HEK293T (cell line): ENCODE results near the gene ZNF791.

Experiments used
- FOXA1 ChIP-seq: fragments of 450-650 bp; IDR thresholded peaks from 2 replicates; pipeline ENCODE4 v1.6.1; 2016; ENCODE audit warnings: mild to moderate bottlenecking
- FOXK2 ChIP-seq: fragments of 450-650 bp; IDR thresholded peaks from 2 replicates; pipeline ENCODE4 v1.6.1; 2016; ENCODE audit warnings: mild to moderate bottlenecking
- HDGF ChIP-seq: fragments of 450-650 bp; IDR thresholded peaks from 2 replicates; pipeline ENCODE4 v1.6.1; 2017; ENCODE audit warnings: antibody characterized with exemption, borderline replicate concordance
- L3MBTL2 ChIP-seq: fragments of 450-650 bp; conservative IDR thresholded peaks from 2 replicates; pipeline ENCODE4 v1.6.1; 2016; ENCODE audit warnings: mild to moderate bottlenecking
- SUZ12 ChIP-seq: fragments of 450-650 bp; IDR thresholded peaks from 2 replicates; pipeline ENCODE4 v1.6.1; 2016; ENCODE audit warnings: mild to moderate bottlenecking

GRCh38 chr19:12664406-12665280 is 53.9 kb downstream of the ZNF791 start:
- TF ChIP-seq SUZ12, result no peak
- TF ChIP-seq L3MBTL2, result no peak
- no peak for TF ChIP-seq FOXK2
- no peak for TF ChIP-seq HDGF
- TF ChIP-seq FOXA1, result no peak
